ENCODE data around the gene TATDN2. TPM values are rescaled to one million over a fixed set of nuclear protein-coding genes. Genes with fewer than 3 reads are reported as not detected.

TATDN2 gene
- polyA plus RNA-seq, 1 of the 3 experiments (the other 2 are of a cell fraction) = 14.7 TPM

- no peak for TF ChIP-seq GABPA (IDR thresholded peaks at IDR 0.05; ENCODE audit: low read depth)
- no peak for TF ChIP-seq ZBTB33 (IDR thresholded peaks at IDR 0.05; ENCODE audit: borderline replicate concordance, low read depth)
- no peak for TF ChIP-seq MXI1 (IDR thresholded peaks at IDR 0.05; ENCODE audit: low read depth, low read length)
- TF ChIP-seq YY1 (IDR thresholded peaks at IDR 0.05; ENCODE audit: low read depth) = no peak
- no peak for TF ChIP-seq ELF1 (IDR thresholded peaks at IDR 0.05)
- no peak for TF ChIP-seq MEF2A (IDR thresholded peaks at IDR 0.05; ENCODE audit: borderline replicate concordance, low read depth)
These were observed 43.3 kb upstream of the TATDN2 start (continued) for GRCh38 chr3:10204921-10205320.

- H3K9me3 ChIP-seq = no peaks in the 10 kb centered on the region
- 34% methylated on average over 7 of the region's 7 CpGs for WGBS (ENCODE audit: low lambda C conversion rate)
- ChIA-PET CTCF (interaction anchor here (0.5 to 1.4 kb wide), 3 partner anchors 12 to 119 kb away, joined by 3 read pairs; no protein-coding TSS in a partner anchor), POLR2A (interaction anchor here (1.2 kb wide), 1 partner anchor 13 kb away, joined by 3 read pairs; no protein-coding TSS in a partner anchor)
- no peaks in the 10 kb centered on the region for H3K9me2 ChIP-seq
- no peaks in the 10 kb centered on the region for H4K20me1 ChIP-seq (ENCODE audit: insufficient read depth)
- H3K9ac ChIP-seq = peak overlapping the region; percentile 66
- peak overlapping the region; percentile 10; the same call in 1 of the 2 replicates for H2AFZ ChIP-seq (ENCODE audit: low read depth)
- peak overlapping the region; percentile 45 to 97 for H3K27ac ChIP-seq (ENCODE audit: low read depth in 2 of 2, low read length in 1 of 2)
- peaks cover 0 to 16% of the 10 kb centered on the region in 2 experiments for H3K36me3 ChIP-seq (replicated peaks in 1 of 2; ENCODE audit: control insufficient read depth in 1 of 2, insufficient read depth in 2 of 2, low read length in 1 of 2)
- peaks cover 13 to 40% of the 10 kb centered on the region in 2 experiments; a peak in 3 of 4 replicates for H3K4me1 ChIP-seq (ENCODE audit: control insufficient read depth in 1 of 2, insufficient read depth in 2 of 2, low read depth in 1 of 2, low read length in 1 of 2)
- peak overlapping the region; percentile 64 for H3K4me2 ChIP-seq
- H3K79me2 ChIP-seq (ENCODE audit: insufficient read depth) = peaks cover 16% of the 10 kb centered on the region; the same call in 1 of the 2 replicates
- DNase-seq = no peak
- peaks cover 34% of the 10 kb centered on the region for H3F3A ChIP-seq (replicated peaks; ENCODE audit: insufficient read depth)
- H3K27me3 ChIP-seq (ENCODE audit: insufficient read depth) = no peaks in the 10 kb centered on the region
- no peak overlapping the region for H3K4me3 ChIP-seq (ENCODE audit: low read depth in 2 of 2, low read length in 1 of 2)
- TF ChIP-seq POLR2AphosphoS5 (IDR thresholded peaks at IDR 0.05; ENCODE audit: low read depth, low read length) (peak; percentile 80; the same call in 1 of the 2 replicates), EP300 (IDR thresholded peaks at IDR 0.05; ENCODE audit: borderline replicate concordance in 1 of 2, low read depth in 1 of 2, low read length in 1 of 2) (peak in 1 of 2 experiments; percentile 94; a peak in 2 of 4 replicates), USF1 (IDR thresholded peaks at IDR 0.05; ENCODE audit: borderline replicate concordance, low read depth) (peak; percentile 48; the same call in 1 of the 2 replicates), CTCF (IDR thresholded peaks at IDR 0.05) (no peak), MAX (IDR thresholded peaks at IDR 0.05; ENCODE audit: low read depth) (peak; percentile 68), TAF1 (IDR thresholded peaks at IDR 0.05; ENCODE audit: borderline replicate concordance, low read depth, low read length) (peak; percentile 55; the same call in 1 of the 2 replicates), USF2 (IDR thresholded peaks at IDR 0.05; ENCODE audit: borderline replicate concordance, low read depth, low read length) (no peak), REST (IDR thresholded peaks at IDR 0.05; ENCODE audit: low read depth, low read length) (peak; percentile 53; the same call in 1 of the 2 replicates), GATA2 (CRISPR knock-in tag; IDR thresholded peaks at IDR 0.05) (no peak), RFX5 (IDR thresholded peaks at IDR 0.05; ENCODE audit: low read length) (no peak), RCOR1 (IDR thresholded peaks at IDR 0.05; ENCODE audit: low read length) (no peak), IRF3 (IDR thresholded peaks at IDR 0.05; ENCODE audit: low read depth, low read length) (no peak), CHD2 (IDR thresholded peaks at IDR 0.05; ENCODE audit: low read length, partially characterized antibody) (no peak)
These were observed 42.7 kb upstream of the TATDN2 start for GRCh38 chr3:10205451-10206165.

Measured in SK-N-SH (cell line).